GM12892 (cell line): ENCODE data around the gene RLBP1.

Experiments
- POLR2A ChIP-seq: IDR thresholded peaks from 2 replicates; pipeline ENCODE4 v1.6.1; 2011; ENCODE audit warnings: low read depth, low read length, control low read depth
- POLR2AphosphoS5 ChIP-seq: IDR thresholded peaks from 2 replicates; pipeline ENCODE4 v1.6.1; 2011; ENCODE audit warnings: low read depth, low read length, control low read depth
- TAF1 ChIP-seq: IDR thresholded peaks from 2 replicates; pipeline ENCODE4 v1.6.1; 2011; ENCODE audit warnings: low read depth, mild to moderate bottlenecking, control low read depth, low read length, borderline replicate concordance

DNA sequence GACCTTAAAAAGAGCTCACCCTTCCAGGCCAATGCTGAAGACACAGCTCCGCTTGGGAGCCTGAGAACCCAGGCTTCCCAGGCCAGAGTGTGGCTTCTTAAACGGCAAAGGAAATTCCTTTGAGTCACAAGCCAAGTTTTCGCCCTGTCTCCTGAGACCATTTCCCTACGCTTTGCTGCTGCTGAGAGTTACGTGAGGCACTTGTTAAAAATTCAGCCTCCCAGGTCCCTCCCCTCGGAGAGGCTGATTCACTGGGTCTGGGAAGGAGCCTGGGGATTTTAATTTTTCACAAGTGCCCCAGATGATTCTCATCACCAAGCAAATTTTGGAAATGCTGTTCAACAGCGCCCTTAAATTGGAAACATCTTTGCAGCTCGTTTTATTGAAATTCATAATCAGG is 25.5 kb downstream of the RLBP1 start:
- TF ChIP-seq POLR2A (no peak), POLR2AphosphoS5 (no peak), TAF1 (no peak)
